Kidney (tissue), 14 donors: ENCODE data around the gene SCARF1. TPM values are rescaled to one million over a fixed set of nuclear protein-coding genes. Genes with fewer than 3 reads are reported as not detected.
A peak's percentile ranks its signal among the peaks of the same experiment; 100 is the strongest.

Experiments
- DNase-seq, 5 donors: peaks; one replicate each; pipeline ENCODE4 v3.0.0-alpha.2; 2013 to 2020
- FAIRE-seq: peaks from 2 replicates; lab custom pipeline; 2012; peaks lifted over from hg19 to GRCh38; lab: Jason Lieb, UNC
- H3K27ac ChIP-seq, 2 donors: one replicate each; pipeline ENCODE4 v1.7.0; 2013; ENCODE audit warnings: low read depth in 2 of 2, low read length in 2 of 2, inconsistent platforms in 1 of 2
- H3K27me3 ChIP-seq: one replicate; pipeline ENCODE4 v1.7.1; 2013; ENCODE audit warnings: low read length, inconsistent platforms; ENCODE audit not compliant: control insufficient read depth, insufficient read depth
- H3K36me3 ChIP-seq, 3 donors: one replicate each; pipeline versions ENCODE4 v1.7.0 to v1.7.1; 2013; ENCODE audit warnings: low read length in 3 of 3, control low read depth in 1 of 3, inconsistent platforms in 1 of 3; ENCODE audit not compliant: insufficient read depth in 3 of 3, control insufficient read depth in 2 of 3
- H3K4me1 ChIP-seq, 3 donors: one replicate each; pipeline versions ENCODE4 v1.7.0 to v1.7.1; 2013; ENCODE audit warnings: low read length in 3 of 3, inconsistent platforms in 1 of 3, low read depth in 1 of 3; ENCODE audit not compliant: control insufficient read depth in 2 of 3, insufficient read depth in 2 of 3
- H3K4me3 ChIP-seq, 3 donors: one replicate each; pipeline versions ENCODE4 v1.7.0 to v1.8.1; 2013; ENCODE audit warnings: low read length in 3 of 3, control low read depth in 1 of 3, inconsistent platforms in 1 of 3
- H3K9ac ChIP-seq, 3 donors: one replicate each; pipeline versions ENCODE4 v1.7.0 to v1.7.1; 2013; ENCODE audit warnings: low read length in 3 of 3, control low read depth in 1 of 3, inconsistent platforms in 1 of 3
- H3K9me3 ChIP-seq, 3 donors: one replicate each; pipeline versions ENCODE4 v1.7.0 to v1.7.1; 2013; ENCODE audit warnings: low read length in 3 of 3, control low read depth in 1 of 3, inconsistent platforms in 1 of 3; ENCODE audit not compliant: control insufficient read depth in 2 of 3, insufficient read depth in 1 of 3
- intact Hi-C: fragments of 100-400 bp; cut with DNase I; formaldehyde crosslinking; loops from one replicate; pipeline ENCODE4 v1.11.1; 2022
- polyA plus RNA-seq: library from polyadenylated mRNA; stranded (reverse); fragments of 350-450 nt; fragmentation: Illumina TruSeq; extraction: RNeasy Lipid Tissue Mini Kit (QIAGEN cat#74804); gene quantifications from one replicate; pipeline ENCODE4 v1.2.3, GENCODE V29; 2014; ENCODE audit warnings: low read depth, low replicate concordance; ENCODE audit not compliant: insufficient read depth
- total RNA-seq: library from RNA; stranded (reverse); fragmentation: NEBNext Ultra II Directional; extraction: Animal tissue kit (Norgen Biotek cat#: 25700); gene quantifications from one replicate; pipeline ENCODE4 v1.2.1, GENCODE V29; 2021
- TF ChIP-seq, protein P1 (sequence below): IDR thresholded peaks from 3 replicates; pipeline ENCODE4 v1.5.1; 2012; ENCODE audit warnings: mild to moderate bottlenecking, moderate library complexity, borderline replicate concordance; ENCODE audit not compliant: insufficient read depth; ENCODE audit errors: extremely low read depth
- donor health status: control.
- donor health status: control.
- donor health status: control.
- donor health status: control.
- donor health status: control.
- donor health status: DM: yes; HTN: yes; CAD: no.
- donor health status: Normal renal cell carcinoma (clear cell type).

The SCARF1 gene
- total and polyA plus RNA-seq, 2 donors from 2014 or later = 7.0 to 20.1 TPM

DNA sequence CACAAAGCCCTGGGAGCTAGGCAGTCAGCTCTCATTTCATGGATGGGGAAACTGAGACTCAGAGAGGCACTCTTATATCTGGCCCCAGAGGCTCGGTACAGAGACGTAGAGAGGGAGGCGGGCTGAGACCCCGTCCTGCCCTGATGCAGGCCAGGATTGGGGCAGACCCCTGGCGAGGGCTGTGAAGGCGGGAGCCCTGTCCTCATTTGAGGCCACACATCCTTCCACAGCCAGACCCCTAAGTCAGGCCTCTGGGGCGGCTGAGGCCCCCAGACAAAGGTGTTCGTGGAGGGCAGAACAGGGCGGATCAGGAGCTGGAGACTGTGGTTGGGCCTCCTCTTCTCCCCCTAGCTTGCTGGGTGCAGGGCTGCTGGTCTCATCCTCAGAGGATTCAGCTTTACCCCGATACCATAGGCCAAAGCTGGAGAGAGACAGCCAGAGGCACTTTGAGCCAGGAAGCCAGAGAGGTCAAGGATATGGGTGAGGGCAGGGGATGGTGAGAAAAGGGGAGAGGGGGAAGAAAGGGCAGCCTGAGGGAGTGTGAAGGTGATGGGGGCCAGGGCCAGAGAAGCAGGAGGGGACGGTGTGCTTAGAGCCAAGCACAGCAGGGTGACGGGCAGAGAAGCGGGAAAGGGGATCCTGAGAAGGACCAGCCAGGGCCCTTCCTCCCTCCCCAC, 805 bp upstream of the SCARF1 start:
- H3K9ac ChIP-seq = peak overlapping the region in 2 of 3 donors; percentile 31 to 34
- TF ChIP-seq, protein P1, sequence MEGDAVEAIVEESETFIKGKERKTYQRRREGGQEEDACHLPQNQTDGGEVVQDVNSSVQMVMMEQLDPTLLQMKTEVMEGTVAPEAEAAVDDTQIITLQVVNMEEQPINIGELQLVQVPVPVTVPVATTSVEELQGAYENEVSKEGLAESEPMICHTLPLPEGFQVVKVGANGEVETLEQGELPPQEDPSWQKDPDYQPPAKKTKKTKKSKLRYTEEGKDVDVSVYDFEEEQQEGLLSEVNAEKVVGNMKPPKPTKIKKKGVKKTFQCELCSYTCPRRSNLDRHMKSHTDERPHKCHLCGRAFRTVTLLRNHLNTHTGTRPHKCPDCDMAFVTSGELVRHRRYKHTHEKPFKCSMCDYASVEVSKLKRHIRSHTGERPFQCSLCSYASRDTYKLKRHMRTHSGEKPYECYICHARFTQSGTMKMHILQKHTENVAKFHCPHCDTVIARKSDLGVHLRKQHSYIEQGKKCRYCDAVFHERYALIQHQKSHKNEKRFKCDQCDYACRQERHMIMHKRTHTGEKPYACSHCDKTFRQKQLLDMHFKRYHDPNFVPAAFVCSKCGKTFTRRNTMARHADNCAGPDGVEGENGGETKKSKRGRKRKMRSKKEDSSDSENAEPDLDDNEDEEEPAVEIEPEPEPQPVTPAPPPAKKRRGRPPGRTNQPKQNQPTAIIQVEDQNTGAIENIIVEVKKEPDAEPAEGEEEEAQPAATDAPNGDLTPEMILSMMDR = no peak
- H3K4me3 ChIP-seq = peak overlapping the region in 1 of 3 donors; percentile 59
- peak overlapping the region; percentile 66 to 74 for H3K27ac ChIP-seq
- intact Hi-C loops = no loop called here
- no peak for FAIRE-seq
- no peak for DNase-seq
- H3K36me3 ChIP-seq = peaks cover 1 to 13% (median 12%) of the 10 kb centered on the region in 3 donors
- peaks cover 0 to 47% (median 28%) of the 10 kb centered on the region in 3 donors for H3K4me1 ChIP-seq
- no peaks in the 10 kb centered on the region for H3K9me3 ChIP-seq
- no peaks in the 10 kb centered on the region for H3K27me3 ChIP-seq

GRCh38 chr17:1644493-1645206, 882 bp downstream of the SCARF1 start:
- Histone ChIP-seq H3K9ac (peak overlapping the region in 1 of 3 donors; percentile 55), H3K4me1 (peaks cover 0 to 35% (median 15%) of the 10 kb centered on the region in 3 donors), H3K27ac (peak overlapping the region; percentile 63 to 66), H3K9me3 (no peaks in the 10 kb centered on the region), H3K36me3 (peaks cover 0 to 5% (median 4%) of the 10 kb centered on the region in 3 donors), H3K27me3 (no peaks in the 10 kb centered on the region), H3K4me3 (peak overlapping the region in 2 of 3 donors; percentile 47 to 59)
- intact Hi-C loops = no loop called here
- TF ChIP-seq, protein P1 = no peak
- DNase-seq = no peak
- no peak for FAIRE-seq

DNA sequence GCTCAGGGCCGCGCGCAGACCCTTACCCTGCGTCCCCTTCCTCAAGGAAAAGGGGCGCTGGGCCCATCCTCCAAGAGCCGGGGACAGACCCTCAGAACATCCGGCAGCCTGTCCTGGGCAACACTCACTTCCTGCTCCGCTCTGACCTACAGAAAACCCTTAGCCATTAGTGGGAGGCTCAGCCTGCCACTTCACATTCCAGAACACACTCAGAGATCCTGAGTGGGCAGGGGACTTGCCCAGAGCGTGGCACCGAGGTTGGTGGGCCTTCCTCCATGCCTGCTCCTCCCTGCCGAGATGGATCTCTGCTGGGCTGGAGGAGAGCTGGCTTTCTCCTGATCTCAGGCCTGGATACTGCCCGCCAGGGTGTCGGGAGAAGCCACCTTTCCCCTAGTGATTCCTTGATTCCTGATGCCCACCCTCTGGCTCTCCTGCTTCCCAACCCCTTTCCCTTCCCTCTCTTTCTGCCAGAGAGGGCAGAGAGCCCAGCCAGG, 1.5 kb downstream of the SCARF1 start:
- DNase-seq (peak in 2 of 5 donors; percentile 41 to 66), FAIRE-seq (no peak)
- H3K9me3 ChIP-seq = no peaks in the 10 kb centered on the region
- no peaks in the 10 kb centered on the region for H3K27me3 ChIP-seq
- H3K27ac ChIP-seq = peak overlapping the region; percentile 63 to 66
- no peak overlapping the region for H3K9ac ChIP-seq
- H3K36me3 ChIP-seq = peaks cover 0 to 5% (median 4%) of the 10 kb centered on the region in 3 donors
- peaks cover 0 to 35% (median 15%) of the 10 kb centered on the region in 3 donors for H3K4me1 ChIP-seq
- TF ChIP-seq, protein P1 = no peak
- H3K4me3 ChIP-seq = peak overlapping the region; percentile 11 to 59 (median 26)
- intact Hi-C loops = no loop called here
